ENCODE measurements around the gene SS18L1. TPM values are rescaled to one million over a fixed set of nuclear protein-coding genes. Genes with fewer than 3 reads are reported as not detected.

The SS18L1 gene
- total and polyA plus RNA-seq, 2 donors (not counting 1 experiment from before 2014, with no cell fraction given): 4.7 to 7.4 TPM

- no peak for TF ChIP-seq EZH2 (IDR thresholded peaks at IDR 0.05; ENCODE audit: low read length, missing control alignments)
- no peak overlapping the region for H2AFZ ChIP-seq (ENCODE audit: low read length)
- no peak for DNase-seq (ENCODE audit: low read depth in 2 of 2)
- no peaks in the 10 kb centered on the region for H3K36me3 ChIP-seq (ENCODE audit: control insufficient read depth, insufficient read depth, low read length)
- no peak overlapping the region for H3K4me3 ChIP-seq (replicated peaks in 1 of 4; ENCODE audit: control extremely low read depth in 1 of 4, insufficient read depth in 1 of 4, low read depth in 3 of 4, low read length in 4 of 4)
- H3K27me3 ChIP-seq (ENCODE audit: control insufficient read depth, insufficient read depth, low read length): peaks cover 29% of the 10 kb centered on the region
- no peaks in the 10 kb centered on the region for H3K4me1 ChIP-seq (ENCODE audit: control insufficient read depth, extremely low read depth, insufficient read depth, low read length)
- no peak overlapping the region for H3K4me2 ChIP-seq (ENCODE audit: extremely low read depth, insufficient read depth, low read length)
- H3K9me3 ChIP-seq (ENCODE audit: control insufficient read depth, insufficient read depth, low read depth, low read length): no peaks in the 10 kb centered on the region
- no peak overlapping the region for H3K9ac ChIP-seq (ENCODE audit: insufficient read depth, low read length)
- no peaks in the 10 kb centered on the region for H4K20me1 ChIP-seq (ENCODE audit: control insufficient read depth, extremely low read depth, insufficient read depth, low read length)
- H3K79me2 ChIP-seq (ENCODE audit: control insufficient read depth, insufficient read depth, low read length): no peaks in the 10 kb centered on the region
- no peak overlapping the region for H3K27ac ChIP-seq (ENCODE audit: insufficient read depth, low read length)
Observed at GRCh38 chr20:62223571-62223970, 80.0 kb downstream of the SS18L1 start.

- Histone ChIP-seq H3K4me2 (ENCODE audit: extremely low read depth, insufficient read depth, low read length) (no peak overlapping the region), H3K36me3 (ENCODE audit: control insufficient read depth, insufficient read depth, low read length) (no peaks in the 10 kb centered on the region), H3K27me3 (ENCODE audit: control insufficient read depth, insufficient read depth, low read length) (peaks cover 26% of the 10 kb centered on the region), H3K79me2 (ENCODE audit: control insufficient read depth, insufficient read depth, low read length) (no peaks in the 10 kb centered on the region), H3K27ac (ENCODE audit: insufficient read depth, low read length) (no peak overlapping the region), H4K20me1 (ENCODE audit: control insufficient read depth, extremely low read depth, insufficient read depth, low read length) (no peaks in the 10 kb centered on the region), H2AFZ (ENCODE audit: low read length) (no peak overlapping the region), H3K4me1 (ENCODE audit: control insufficient read depth, extremely low read depth, insufficient read depth, low read length) (no peaks in the 10 kb centered on the region), H3K9me3 (ENCODE audit: control insufficient read depth, insufficient read depth, low read depth, low read length) (no peaks in the 10 kb centered on the region), H3K9ac (ENCODE audit: insufficient read depth, low read length) (no peak overlapping the region), H3K4me3 (replicated peaks in 1 of 4; ENCODE audit: control extremely low read depth in 1 of 4, insufficient read depth in 1 of 4, low read depth in 3 of 4, low read length in 4 of 4) (no peak overlapping the region)
- DNase-seq (ENCODE audit: low read depth in 2 of 2): no peak
- TF ChIP-seq EZH2 (IDR thresholded peaks at IDR 0.05; ENCODE audit: low read length, missing control alignments) (peak; percentile 21), CTCF (conservative IDR thresholded peaks at IDR 0.05 in 1 of 2, IDR thresholded peaks at IDR 0.05 in 1 of 2; ENCODE audit: low read depth in 1 of 2, low read length in 2 of 2) (no peak)
Observed at GRCh38 chr20:62224113-62224855, 80.7 kb downstream of the SS18L1 start.

GRCh38 chr20:62225026-62225425, 81.5 kb downstream of the SS18L1 start:
- DNase-seq (ENCODE audit: low read depth in 2 of 2): no peak
- TF ChIP-seq CTCF (conservative IDR thresholded peaks at IDR 0.05 in 1 of 2, IDR thresholded peaks at IDR 0.05 in 1 of 2; ENCODE audit: low read depth in 1 of 2, low read length in 2 of 2): no peak
- no peak for TF ChIP-seq EZH2 (IDR thresholded peaks at IDR 0.05; ENCODE audit: low read length, missing control alignments)
- H3K9me3 ChIP-seq (ENCODE audit: control insufficient read depth, insufficient read depth, low read depth, low read length): no peaks in the 10 kb centered on the region
- no peak overlapping the region for H3K4me2 ChIP-seq (ENCODE audit: extremely low read depth, insufficient read depth, low read length)
- no peaks in the 10 kb centered on the region for H3K36me3 ChIP-seq (ENCODE audit: control insufficient read depth, insufficient read depth, low read length)
- H2AFZ ChIP-seq (ENCODE audit: low read length): no peak overlapping the region
- H3K4me1 ChIP-seq (ENCODE audit: control insufficient read depth, extremely low read depth, insufficient read depth, low read length): no peaks in the 10 kb centered on the region
- no peaks in the 10 kb centered on the region for H3K79me2 ChIP-seq (ENCODE audit: control insufficient read depth, insufficient read depth, low read length)
- no peaks in the 10 kb centered on the region for H4K20me1 ChIP-seq (ENCODE audit: control insufficient read depth, extremely low read depth, insufficient read depth, low read length)
- H3K27me3 ChIP-seq (ENCODE audit: control insufficient read depth, insufficient read depth, low read length): peaks cover 24% of the 10 kb centered on the region
- no peak overlapping the region for H3K27ac ChIP-seq (ENCODE audit: insufficient read depth, low read length)
- H3K4me3 ChIP-seq (replicated peaks in 1 of 4; ENCODE audit: control extremely low read depth in 1 of 4, insufficient read depth in 1 of 4, low read depth in 3 of 4, low read length in 4 of 4): no peak overlapping the region
- no peak overlapping the region for H3K9ac ChIP-seq (ENCODE audit: insufficient read depth, low read length)

All from fibroblast of lung (primary cell).